Neural cell (in vitro differentiated cells): ENCODE measurements around the gene PPIG. TPM values are rescaled to one million over a fixed set of nuclear protein-coding genes. Genes with fewer than 3 reads are reported as not detected.

ENCODE experiments used
- H2AFZ ChIP-seq: fragments of 200-600, 300-800 bp; sonication (generic), shearing (Covaris generic); 2 replicates; pipeline ENCODE4 v1.6.0; 2014; ENCODE audit warnings: low read depth, mild to moderate bottlenecking, antibody characterized with exemption, low read length, moderate library complexity
- H3F3A ChIP-seq: fragments of 200-600 bp; shearing (Covaris generic); 2 replicates; pipeline ENCODE4 v1.6.1; 2016; ENCODE audit warnings: mild to moderate bottlenecking, moderate library complexity, mixed read lengths, antibody characterized with exemption, low read length; ENCODE audit not compliant: insufficient read depth, poor library complexity, severe bottlenecking
- H3K27ac ChIP-seq: fragments of 200-600, 300-800 bp; sonication (generic), shearing (Covaris generic); 2 replicates; pipeline ENCODE4 v1.5.1; 2014; ENCODE audit warnings: mild to moderate bottlenecking, low read length, moderate library complexity
- H3K27me3 ChIP-seq: fragments of 300-800, 200-600 bp; sonication (generic), shearing (Covaris generic); 2 replicates; pipeline ENCODE4 v1.6.0; 2014; ENCODE audit warnings: mild to moderate bottlenecking, low read depth, low read length, moderate library complexity; ENCODE audit not compliant: insufficient read depth
- H3K36me3 ChIP-seq: fragments of 300-800, 200-600 bp; sonication (generic), shearing (Covaris generic); 2 replicates; pipeline ENCODE4 v1.5.1; 2014; ENCODE audit warnings: mild to moderate bottlenecking, antibody characterized with exemption, low read length, moderate library complexity; ENCODE audit not compliant: insufficient read depth
- H3K4me2 ChIP-seq: fragments of 300-800, 200-600 bp; sonication (generic), shearing (Covaris generic); 2 replicates; pipeline ENCODE4 v1.6.0; 2014; ENCODE audit warnings: mild to moderate bottlenecking, low read length
- H3K4me3 ChIP-seq: fragments of 300-800, 200-600 bp; sonication (generic), shearing (Covaris generic); 2 replicates; pipeline ENCODE4 v1.5.1; 2014; ENCODE audit warnings: mild to moderate bottlenecking, low read length, moderate library complexity
- H3K79me2 ChIP-seq: fragments of 200-600 bp; shearing (Covaris generic); replicated peaks from 2 replicates; pipeline ENCODE4 v1.6.0; 2014; ENCODE audit warnings: mild to moderate bottlenecking, low read length, moderate library complexity; ENCODE audit not compliant: insufficient read depth
- H3K9ac ChIP-seq: fragments of 300-800, 200-600 bp; sonication (generic), shearing (Covaris generic); 2 replicates; pipeline ENCODE4 v1.6.1; 2016; ENCODE audit warnings: mild to moderate bottlenecking, low read length, mixed read lengths
- H3K9me2 ChIP-seq: fragments of 200-600 bp; shearing (Covaris generic); 2 replicates; pipeline ENCODE4 v1.6.1; 2016; ENCODE audit warnings: mild to moderate bottlenecking, low read length, mixed read lengths; ENCODE audit not compliant: insufficient read depth
- H3K9me3 ChIP-seq: fragments of 200-600, 300-800 bp; sonication (generic), shearing (Covaris generic); 2 replicates; pipeline ENCODE4 v1.6.1; 2016; ENCODE audit warnings: mild to moderate bottlenecking, mixed run types, low read length, moderate library complexity, mixed read lengths
- H4K20me1 ChIP-seq: fragments of 200-600 bp; shearing (Covaris generic); 2 replicates; pipeline ENCODE4 v1.6.1; 2016; ENCODE audit warnings: mild to moderate bottlenecking, mixed run types; ENCODE audit not compliant: insufficient read depth
- CTCF ChIP-seq: fragments of 450-650 bp; IDR thresholded peaks from 2 replicates; pipeline ENCODE4 v1.5.1; 2014; ENCODE audit warnings: antibody characterized with exemption, mild to moderate bottlenecking, moderate library complexity; ENCODE audit not compliant: poor library complexity, severe bottlenecking
- EP300 ChIP-seq: fragments of 450-650 bp; conservative IDR thresholded peaks from 2 replicates; pipeline ENCODE4 v1.6.1; 2014; ENCODE audit warnings: antibody characterized with exemption, mild to moderate bottlenecking, moderate library complexity; ENCODE audit not compliant: poor library complexity, severe bottlenecking
- EZH2 ChIP-seq: fragments of 200-600, 300-800 bp; shearing (Covaris generic), sonication (generic); IDR thresholded peaks from 2 replicates; pipeline ENCODE4 v1.6.1; 2014; ENCODE audit warnings: antibody characterized with exemption, low read length, borderline replicate concordance, mild to moderate bottlenecking; ENCODE audit not compliant: insufficient read depth, poor library complexity, severe bottlenecking
- MXI1 ChIP-seq: fragments of 450-650 bp; conservative IDR thresholded peaks from 2 replicates; pipeline ENCODE4 v1.6.1; 2014; ENCODE audit warnings: antibody characterized with exemption, mild to moderate bottlenecking; ENCODE audit not compliant: poor library complexity, severe bottlenecking
- RAD21 ChIP-seq: fragments of 450-650 bp; conservative IDR thresholded peaks from 2 replicates; pipeline ENCODE4 v1.6.1; 2014; ENCODE audit warnings: antibody characterized with exemption, mild to moderate bottlenecking, moderate library complexity
- REST ChIP-seq: IDR thresholded peaks from 2 replicates; pipeline ENCODE4 v1.6.1; 2012; ENCODE audit warnings: borderline replicate concordance
- TAF1 ChIP-seq: IDR thresholded peaks from 2 replicates; pipeline ENCODE4 v1.6.1; 2012; ENCODE audit warnings: low read depth
- polyA plus RNA-seq: library from polyadenylated mRNA; depleted of rRNA; stranded (reverse); fragments of >200 nt; gene quantifications from 2 replicates; pipeline ENCODE4 v1.2.3, GENCODE V29; 2014

The PPIG gene
- polyA plus RNA-seq, 1 donor from 2014 or later: 45.0 TPM

GRCh38 chr2:169672406-169672805, 88.3 kb downstream of the PPIG start:
- Histone ChIP-seq H3K9me3 (no peaks in the 10 kb centered on the region), H4K20me1 (no peaks in the 10 kb centered on the region), H3K27ac (no peak overlapping the region), H3K9ac (no peak overlapping the region), H3K36me3 (no peaks in the 10 kb centered on the region), H3K9me2 (no peaks in the 10 kb centered on the region), H3F3A (no peaks in the 10 kb centered on the region), H2AFZ (no peak overlapping the region), H3K79me2 (no peaks in the 10 kb centered on the region), H3K27me3 (no peaks in the 10 kb centered on the region), H3K4me3 (no peak overlapping the region), H3K4me2 (no peak overlapping the region)
- TF ChIP-seq CTCF: no peak
- TF ChIP-seq TAF1: no peak
- no peak for TF ChIP-seq EZH2

- H3K36me3 ChIP-seq: no peaks in the 10 kb centered on the region
- no peak overlapping the region for H3K27ac ChIP-seq
- no peaks in the 10 kb centered on the region for H3K27me3 ChIP-seq
These were observed 89.0 kb downstream of the PPIG start for GRCh38 chr2:169673106-169673505.

GRCh38 chr2:169673921-169674320, 89.8 kb downstream of the PPIG start:
- no peaks in the 10 kb centered on the region for H3K9me2 ChIP-seq
- no peak for TF ChIP-seq MXI1
- TF ChIP-seq RAD21: no peak
- TF ChIP-seq REST: no peak
- no peak for TF ChIP-seq EP300
- no peak overlapping the region for H3K4me2 ChIP-seq
- no peak overlapping the region for H3K9ac ChIP-seq
- H3K4me3 ChIP-seq: no peak overlapping the region
- no peaks in the 10 kb centered on the region for H3K27me3 ChIP-seq
- no peak overlapping the region for H3K27ac ChIP-seq
- H3F3A ChIP-seq: no peaks in the 10 kb centered on the region
- H3K9me3 ChIP-seq: no peaks in the 10 kb centered on the region
- no peaks in the 10 kb centered on the region for H4K20me1 ChIP-seq
- no peak overlapping the region for H2AFZ ChIP-seq
- H3K79me2 ChIP-seq: no peaks in the 10 kb centered on the region
- H3K36me3 ChIP-seq: no peaks in the 10 kb centered on the region

More at GRCh38 chr2:169673106-169673505, 89.0 kb downstream of the PPIG start:
- no peaks in the 10 kb centered on the region for H4K20me1 ChIP-seq
- H3K9ac ChIP-seq: no peak overlapping the region
- no peaks in the 10 kb centered on the region for H3K79me2 ChIP-seq
- TF ChIP-seq TAF1 (no peak), EZH2 (no peak)
- H3F3A ChIP-seq: no peaks in the 10 kb centered on the region
- no peak overlapping the region for H2AFZ ChIP-seq
- no peak overlapping the region for H3K4me2 ChIP-seq
- H3K4me3 ChIP-seq: no peak overlapping the region
- no peaks in the 10 kb centered on the region for H3K9me2 ChIP-seq
- H3K9me3 ChIP-seq: no peaks in the 10 kb centered on the region
